Activated CD4-positive, alpha-beta T cell treated with anti-CD3 and anti-CD28 coated beads, Interleukin-2, amount 50 U/mL, for 16 hours (primary cell): ENCODE measurements around the gene SMG6.
A peak's percentile ranks its signal among the peaks of the same experiment; 100 is the strongest.

Experiments
- DNase-seq: peaks from one replicate; pipeline ENCODE4 v3.0.0-alpha.2; 2020

SMG6 gene

DNA sequence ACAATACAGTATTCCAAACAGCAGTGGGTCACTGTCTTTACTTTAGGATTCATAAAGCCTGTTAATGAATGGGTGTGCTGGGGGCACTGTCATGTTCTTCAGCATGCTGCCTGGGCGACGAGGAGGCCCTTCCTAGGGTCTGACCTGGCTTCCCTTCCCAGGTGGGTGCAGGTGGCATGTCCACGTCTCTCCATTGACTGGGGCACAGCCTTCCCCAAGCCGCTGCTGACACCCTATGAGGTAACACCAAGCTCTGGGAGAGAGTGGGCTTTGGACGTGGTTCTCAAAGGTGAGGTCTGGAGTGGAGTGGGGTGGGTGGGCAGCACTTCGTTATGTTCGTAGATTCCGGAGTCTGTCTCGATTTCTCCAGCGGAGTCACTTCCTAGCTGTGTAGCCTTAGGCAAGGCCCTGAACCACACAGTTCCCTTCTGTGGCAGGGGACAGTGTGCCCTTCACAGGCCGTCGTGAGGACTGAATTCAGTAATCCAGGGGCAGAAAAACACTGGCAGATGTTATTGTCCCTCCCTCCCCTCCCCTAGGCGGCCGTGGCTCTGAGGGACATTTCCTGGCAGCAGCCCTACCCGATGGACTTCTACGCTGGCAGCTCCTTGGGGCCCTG is 262.5 kb downstream of the SMG6 start:
- no peak for DNase-seq

DNA sequence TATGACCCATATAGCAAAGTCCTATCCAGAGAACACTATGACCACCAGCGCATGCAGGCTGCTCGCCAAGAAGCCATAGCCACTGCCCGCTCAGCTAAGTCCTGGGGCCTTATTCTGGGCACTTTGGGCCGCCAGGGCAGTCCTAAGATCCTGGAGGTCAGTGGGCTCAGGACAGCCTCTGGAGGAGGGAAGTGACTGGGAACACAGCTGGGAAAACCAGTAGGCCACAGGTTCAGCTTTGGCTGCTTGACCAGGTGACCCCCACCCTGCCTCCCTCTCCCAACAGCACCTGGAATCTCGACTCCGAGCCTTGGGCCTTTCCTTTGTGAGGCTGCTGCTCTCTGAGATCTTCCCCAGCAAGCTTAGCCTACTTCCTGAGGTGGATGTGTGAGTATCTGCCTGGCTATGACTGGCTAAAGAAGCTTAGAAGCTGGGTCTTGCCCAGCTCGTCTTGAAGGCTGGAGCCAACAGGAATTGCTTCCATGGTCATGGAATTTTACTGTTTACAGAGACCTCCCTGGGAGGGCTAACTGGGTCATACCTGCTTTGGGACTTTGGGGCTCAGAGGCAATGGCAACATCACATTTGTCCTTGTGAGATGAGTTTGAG is 263.3 kb downstream of the SMG6 start:
- DNase-seq = no peak

DNA sequence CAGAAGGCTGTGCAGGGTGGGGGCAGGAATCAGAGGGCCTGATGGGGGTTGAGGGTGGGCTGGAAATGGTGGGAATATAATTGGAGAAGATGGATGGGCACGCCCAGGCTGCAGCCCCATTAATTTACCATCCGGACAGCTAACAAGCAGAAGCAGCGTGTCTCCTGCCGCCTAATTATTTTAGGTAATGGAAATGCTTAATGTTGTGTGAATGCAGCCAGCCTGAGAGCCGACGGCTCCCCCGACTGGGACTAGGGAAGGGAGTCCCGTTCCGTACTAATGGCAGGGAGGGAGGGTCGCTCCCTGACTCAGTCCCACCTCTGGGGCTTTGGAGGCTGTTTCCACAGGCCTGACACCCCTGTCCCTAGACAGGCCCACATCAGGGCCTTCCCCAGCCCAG is 266.4 kb downstream of the SMG6 start:
- DNase-seq = no peak

DNA sequence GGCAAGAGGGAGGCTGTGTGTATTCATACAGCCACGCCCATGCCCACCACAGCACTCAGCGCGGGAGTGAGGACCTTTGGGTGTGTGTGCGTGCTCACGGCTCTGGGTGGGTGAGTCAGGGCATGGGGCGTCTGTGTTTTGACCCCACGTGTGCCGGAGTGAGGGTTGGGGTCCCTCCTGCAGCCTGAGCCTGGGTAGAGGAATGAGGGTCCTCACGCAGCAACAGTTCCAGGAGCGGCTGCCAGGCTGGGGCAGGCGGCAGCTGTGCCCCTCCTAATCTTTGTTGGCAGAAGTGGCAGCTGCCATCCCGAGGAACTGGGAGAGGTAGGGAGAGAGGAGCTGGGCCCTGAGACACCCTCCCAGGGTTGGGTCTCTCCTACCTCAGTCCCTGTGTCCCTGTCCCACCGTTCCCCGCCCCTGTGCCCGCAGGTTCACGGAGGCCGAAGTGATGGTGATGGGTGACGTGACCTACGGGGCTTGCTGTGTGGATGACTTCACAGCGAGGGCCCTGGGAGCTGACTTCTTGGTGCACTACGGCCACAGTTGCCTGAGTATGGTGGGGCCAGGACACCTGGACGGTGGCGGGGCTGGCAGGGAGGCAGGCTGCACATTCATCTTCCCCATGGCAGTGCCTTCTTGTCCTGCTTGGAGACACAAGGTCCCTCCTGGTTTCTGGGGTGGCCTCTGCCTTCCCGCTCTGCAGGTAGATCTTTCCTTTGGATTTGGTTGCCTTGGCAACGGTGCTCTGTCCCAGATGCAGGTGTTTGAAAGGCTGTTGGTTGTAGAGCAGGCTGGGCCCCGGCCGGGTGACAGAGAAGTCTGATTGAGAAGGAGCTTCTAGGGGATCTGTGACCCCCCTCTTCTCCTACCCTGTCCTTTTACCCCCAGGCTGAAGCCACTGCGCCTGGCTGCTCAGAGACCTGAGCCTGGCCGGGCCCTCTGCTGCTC is 267.8 kb downstream of the SMG6 start:
- no peak for DNase-seq

DNA sequence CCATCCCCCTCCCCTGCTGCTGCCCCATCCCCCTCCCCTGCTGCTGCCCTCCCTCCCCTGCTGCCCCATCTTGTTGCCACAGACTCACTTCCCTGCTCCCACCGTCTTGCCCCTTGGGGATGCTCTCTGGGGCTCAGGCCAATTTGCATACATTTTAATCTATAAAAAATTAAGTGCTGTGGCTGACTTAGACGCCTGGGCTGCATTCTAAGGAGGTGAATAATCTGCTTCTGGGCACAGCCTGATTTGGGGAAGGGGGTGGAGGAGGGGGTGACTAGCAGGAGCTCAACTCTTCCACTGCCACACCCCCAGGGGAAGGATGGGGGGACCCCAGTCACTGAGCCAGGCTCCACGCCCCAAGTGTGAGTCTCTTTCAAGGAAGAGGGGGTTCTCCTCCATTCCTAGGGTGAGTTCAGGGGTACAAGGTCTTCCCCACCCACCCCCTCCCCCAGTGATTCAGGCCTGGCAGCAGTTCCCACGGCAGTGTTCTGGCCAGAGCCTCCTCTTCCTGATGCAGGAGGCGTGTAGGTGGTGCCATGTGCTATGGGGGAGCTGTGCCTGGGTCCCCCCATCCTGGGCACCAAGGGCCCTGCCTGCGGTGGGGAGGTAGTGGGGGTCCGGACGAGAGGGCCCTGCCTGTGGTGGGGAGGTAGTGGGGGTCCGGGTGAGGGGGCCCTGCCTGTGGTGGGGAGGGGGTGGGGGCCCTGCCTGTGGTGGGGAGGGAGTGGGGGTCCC is 268.6 kb downstream of the SMG6 start:
- DNase-seq = no peak

DNA sequence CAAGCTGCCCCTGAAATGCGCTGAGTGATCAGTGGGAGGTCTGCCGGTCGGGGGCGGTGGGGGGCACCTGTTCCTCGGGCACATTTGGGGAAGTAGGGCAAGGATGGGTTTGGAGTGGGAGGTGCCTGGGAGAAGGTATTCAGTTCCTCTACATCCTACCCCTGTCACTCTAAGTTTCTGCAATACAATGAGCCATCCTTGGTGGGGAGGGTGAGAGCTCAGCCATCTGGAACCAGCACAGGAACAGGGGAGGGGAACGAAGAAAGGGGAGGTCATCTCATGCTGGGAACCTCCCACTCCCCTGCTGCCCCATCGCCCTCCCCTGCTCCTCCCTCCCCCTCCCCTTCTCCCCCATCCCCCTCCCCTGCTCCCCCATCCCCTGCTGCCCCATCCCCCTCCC is 269.4 kb downstream of the SMG6 start:
- no peak for DNase-seq

DNA sequence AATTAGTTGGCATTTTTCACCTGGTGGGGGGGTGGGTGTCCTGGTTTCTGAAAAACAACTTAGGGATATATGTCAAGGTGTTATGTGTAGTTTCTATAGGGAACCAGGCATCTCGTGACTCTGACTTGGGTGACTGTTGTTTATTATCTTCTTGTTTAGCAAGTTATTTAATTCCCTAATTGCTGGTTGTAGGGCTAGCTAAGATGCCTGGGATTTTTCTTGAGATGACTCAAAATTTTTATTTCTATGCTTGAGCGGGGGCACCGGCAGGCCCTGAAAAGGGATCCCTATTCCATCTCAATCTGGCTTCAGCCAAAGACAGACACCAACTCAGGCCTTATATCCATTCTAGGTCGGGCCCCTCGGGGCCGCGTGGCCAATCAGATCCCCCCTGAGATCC is 270.4 kb downstream of the SMG6 start:
- no peak for DNase-seq

DNA sequence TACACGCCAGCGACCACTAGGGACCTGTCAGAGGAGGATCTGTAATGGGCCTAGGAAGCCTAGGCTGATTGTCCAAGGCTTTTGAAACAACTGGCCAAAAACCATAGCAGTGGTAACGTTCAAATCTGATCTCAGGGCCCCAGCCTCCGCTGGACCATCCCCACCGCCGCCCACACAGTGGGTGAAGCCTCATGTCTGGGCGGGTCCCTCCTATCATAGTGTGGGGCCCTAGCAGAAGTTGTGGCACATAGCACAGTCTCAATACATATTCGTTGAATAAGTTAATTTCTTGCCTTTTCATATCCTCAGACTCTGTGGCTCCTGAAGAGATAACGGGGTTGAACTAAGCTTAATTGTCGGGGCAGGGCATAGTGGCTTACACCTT is 272.8 kb downstream of the SMG6 start:
- DNase-seq = no peak

DNA sequence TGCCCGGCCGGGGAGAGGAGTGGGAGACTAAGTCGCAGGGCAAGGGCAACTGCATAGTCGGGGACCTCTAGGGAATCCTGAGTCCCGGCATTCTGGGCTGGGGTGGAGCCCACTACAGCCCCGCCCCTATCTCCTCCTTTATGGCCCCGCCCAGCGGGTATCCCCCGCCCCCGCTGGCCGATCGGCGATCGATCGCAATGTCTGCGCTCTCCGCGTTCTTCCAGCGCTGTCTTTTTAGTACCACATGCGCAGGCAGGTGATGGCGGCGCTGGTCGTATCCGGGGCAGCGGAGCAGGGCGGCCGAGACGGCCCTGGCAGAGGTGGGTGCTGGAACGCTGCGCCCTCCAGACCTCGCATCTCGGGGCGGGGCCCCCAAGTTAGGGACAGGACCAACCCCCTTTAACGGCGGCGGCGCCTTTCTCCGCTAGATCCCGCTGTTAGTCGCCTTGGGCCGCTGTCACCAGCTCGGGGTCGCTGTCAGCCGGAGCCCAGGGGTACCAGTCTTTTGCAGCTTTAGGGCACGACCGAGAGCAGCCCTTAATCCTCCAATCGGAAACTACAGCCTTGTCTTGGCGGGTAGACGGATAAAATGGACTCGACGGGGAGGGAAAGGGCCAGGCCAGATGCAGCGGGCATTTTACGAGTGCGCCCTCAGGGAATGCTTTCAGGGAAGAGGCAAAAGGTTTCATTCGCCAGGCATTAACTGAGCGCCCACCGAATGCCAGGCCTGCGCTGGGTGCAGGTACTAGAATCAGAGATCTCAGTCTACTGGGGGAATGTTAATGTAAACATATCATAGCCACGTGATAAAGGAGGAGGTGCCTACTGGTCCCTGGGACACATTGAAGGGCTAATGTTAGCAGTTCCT is 273.4 kb downstream of the SMG6 start, which contains the start of gene DPH1:
Gene DPH1, plus strand, starts transcription at position 243 of the 868 bp plus-strand sequence. Its CDS starts 17 bp downstream, at position 260.
- DNase-seq = peak; percentile 91

DNA sequence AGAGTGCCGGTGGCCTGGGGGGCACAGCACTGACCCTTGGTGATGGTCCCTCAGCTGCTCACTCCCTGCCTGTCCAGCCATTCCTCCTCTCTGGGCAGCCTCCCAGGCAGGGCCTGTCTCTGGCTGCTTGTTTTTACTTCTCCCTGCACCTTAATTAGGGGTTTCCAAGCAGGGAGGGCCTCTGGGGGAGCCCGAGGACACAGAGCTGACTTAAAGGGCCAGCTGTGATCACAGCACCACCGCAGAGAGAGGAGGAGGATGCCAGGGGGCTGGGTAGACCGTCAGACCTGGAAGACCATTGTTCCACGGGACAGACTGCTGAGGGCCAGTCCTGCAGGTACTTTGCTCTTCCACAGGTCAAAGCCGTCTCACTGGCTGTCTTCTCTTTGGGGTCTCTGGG is 274.8 kb downstream of the SMG6 start:
- no peak for DNase-seq

DNA sequence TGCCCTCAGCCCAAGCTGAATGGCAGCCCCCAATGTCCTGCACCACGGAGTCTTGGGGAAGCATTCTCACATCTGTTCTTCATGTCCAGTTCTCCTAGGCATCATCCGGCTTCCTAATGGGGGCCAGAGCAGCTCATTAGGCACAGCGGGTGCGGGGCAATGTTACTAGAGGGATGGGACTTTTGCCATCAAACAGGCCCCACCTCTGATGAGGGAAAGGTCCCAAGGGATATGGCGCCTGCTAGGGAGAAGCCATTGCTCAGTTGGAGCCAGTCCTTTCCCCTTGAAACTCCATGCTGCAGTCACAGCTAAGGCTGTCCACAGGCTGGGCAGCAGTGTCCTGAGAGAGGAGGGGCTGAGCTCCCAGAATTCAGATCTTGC is 275.4 kb downstream of the SMG6 start:
- no peak for DNase-seq

DNA sequence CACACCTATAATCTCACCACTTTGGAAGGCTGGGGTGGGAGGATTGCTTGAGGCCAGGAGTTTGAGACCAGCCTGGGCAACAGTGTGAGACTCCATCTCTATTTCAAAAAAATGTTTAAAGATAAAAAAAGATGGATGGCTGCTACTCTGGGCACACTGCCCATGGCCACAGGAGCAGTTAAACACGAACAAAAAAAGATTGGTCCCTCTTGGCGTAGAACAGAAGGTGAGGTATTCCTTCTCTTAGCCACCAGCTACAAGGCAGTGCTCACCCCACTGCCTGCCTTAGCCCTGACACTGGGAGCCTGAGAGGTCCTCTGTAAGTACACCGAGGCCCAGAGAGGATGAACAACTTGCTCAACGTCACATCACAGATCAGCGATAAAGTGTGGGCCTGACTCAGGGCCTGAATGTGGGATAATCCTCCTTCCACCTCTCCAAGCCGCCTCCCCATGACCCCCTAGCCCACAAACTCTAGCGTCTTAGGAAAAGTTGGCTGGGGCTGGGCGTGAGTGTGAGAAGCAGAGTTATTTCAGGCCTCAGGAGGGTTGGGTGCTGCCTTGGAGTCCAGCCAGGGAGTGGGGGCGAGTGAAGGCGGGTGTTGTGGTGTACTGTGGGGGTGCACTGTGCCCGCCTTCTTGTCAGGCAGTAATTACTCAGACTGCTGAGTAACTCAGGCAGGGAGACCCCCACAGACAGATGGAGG is 275.9 kb downstream of the SMG6 start:
- DNase-seq = no peak

DNA sequence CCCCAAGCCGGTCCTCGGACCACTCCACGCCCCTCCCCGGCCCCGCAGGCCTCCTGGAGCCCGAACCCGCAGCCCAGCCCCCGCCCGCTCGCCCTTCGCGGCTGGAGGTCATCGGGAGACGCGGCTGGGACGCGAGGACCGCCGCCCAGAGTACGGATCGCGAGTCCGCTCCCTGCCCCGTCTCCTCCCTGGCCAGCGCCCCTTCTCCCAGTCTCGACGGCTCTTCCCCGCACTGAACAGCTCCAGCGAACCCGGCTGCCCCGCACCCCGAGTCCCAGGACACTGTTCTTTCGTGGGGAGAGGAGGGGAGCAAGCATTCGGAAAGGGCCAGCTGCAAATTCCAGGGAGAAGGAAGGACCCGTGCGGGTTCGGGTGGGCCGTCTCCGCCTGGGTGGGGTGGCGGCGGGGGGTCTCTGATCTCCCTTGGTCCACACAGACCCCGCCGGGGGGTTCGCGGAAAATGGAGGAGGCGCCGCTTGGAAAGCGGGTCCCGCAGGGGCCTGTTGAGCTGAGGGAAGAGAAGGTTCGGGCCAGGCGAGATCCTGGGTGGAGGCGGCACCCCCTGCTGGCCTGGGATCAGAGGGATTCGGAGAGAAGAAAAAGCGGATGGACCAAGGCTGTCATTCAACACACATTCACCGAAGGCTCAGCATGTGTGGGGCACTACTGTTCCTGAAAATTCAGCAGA is 277.8 kb downstream of the SMG6 start:
- no peak for DNase-seq

DNA sequence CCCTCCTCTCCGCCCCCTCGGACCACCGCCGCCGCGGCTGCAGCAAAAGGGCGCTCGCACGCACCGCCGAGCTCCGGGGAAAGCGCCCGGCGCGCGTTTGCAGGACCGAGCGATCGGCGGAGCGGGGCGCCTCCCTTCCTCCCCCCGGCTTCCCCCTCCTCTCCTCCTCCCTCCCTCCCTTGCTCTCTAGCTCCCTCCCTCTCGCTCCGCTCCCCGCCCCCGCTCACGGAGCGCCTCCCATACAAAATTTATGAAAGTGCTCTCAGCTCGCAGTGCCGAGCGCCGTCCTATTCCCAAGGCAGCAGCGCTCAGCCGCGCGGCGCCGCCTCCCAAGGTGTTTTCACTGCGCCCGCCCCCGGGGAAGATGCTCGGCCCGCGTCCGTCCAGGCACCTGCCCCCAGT is 278.4 kb downstream of the SMG6 start, which contains the start of gene RTN4RL1:
Gene RTN4RL1, minus strand, starts transcription at position 115 of the 402 bp plus-strand sequence. CDS start 469 bp downstream, outside the sequence.
- DNase-seq = peak; percentile 43

DNA sequence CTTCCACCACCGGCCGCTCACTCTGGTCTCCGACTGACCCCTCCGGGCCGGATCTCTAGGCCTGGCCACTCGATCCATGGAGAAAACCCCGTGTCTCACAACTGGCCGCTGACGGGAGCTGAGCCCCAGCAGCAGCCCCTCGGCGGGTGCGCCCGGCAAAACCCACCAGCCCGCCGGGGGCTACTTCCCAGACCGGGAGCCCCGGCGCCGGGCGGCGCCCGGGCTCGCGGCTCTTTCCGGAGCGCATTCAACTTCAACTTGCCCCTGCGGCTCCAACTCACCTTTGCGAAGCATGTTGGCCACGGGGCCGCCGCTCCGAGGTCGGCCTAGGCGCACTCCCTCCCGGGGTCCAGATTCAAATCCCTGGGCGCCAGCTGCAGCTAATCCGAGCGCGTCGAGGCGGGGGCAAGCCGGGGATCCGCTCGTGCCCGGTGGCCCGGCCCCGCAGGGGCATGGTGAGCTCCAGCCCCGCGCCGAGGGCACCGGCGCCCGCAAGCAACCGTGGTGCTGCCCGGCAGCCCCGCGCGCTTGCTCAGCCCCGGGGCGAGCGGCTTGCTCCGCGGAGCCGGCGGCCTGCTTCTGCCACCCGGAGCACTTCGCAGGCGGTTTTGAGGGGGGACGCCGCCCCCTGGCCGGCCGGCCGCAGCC is 278.9 kb downstream of the SMG6 start:
- no peak for DNase-seq

DNA sequence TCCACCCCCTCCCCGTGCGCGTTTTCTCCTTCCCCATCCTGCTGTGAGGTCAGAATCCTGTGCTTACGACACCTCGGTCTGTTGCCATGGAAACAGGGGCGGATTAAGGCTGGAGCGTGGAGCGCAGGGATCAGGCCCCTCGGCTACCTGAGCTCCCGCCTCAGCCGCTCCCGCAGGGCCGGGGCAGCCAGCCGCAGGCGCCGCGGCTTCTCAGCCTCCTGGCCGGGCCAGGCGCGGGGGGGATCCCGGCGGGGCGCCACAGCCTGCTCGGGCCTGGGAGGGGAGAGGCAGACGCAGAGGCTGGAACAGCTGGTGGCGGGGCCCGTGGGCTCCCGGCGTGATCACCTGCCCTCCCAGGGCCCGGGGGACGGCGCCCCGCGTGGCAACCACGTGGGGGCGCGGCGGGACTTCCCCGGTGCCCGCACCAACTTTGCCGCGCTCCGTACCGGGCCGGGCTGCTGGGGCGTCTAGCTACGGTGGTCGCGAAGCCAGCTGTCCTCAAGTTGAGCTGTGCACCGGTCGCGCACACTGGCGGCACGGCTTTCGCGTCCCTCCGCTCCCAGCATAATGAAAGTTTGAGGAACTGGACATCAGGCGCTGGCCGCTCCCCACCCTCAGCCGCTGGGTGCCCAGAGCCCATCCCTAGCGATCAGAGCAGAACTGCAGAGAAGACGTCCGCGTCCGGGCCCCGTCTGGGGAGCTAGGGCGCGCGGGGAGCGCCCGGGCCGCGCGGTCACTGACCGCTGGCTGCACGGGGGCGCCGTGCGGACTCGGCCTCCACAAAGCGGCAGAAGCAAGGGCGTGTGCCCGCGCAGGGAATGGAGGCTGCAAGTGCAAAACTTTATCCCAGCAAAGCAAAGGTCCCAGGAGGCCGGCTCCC is 279.7 kb downstream of the SMG6 start:
- DNase-seq = no peak

DNA sequence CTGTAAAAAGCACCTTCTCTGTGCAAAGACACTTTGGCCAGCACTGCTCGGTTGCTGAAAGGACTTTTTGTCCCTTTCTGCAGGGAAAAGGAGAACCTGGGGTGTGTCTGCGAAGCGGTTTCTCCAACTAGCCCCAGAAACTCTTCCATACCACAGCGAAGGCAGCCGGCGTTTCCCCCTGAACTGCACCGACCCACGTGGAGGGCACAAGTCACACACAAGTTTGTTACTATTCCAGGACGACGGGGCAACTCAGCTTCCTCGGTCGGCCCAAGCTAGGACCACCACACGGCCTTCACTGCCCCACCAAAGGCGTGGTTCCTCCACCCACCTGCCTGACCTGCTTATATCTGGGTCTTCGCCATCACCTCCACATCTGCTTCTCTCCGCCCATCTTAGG is 280.3 kb downstream of the SMG6 start:
- DNase-seq = no peak

DNA sequence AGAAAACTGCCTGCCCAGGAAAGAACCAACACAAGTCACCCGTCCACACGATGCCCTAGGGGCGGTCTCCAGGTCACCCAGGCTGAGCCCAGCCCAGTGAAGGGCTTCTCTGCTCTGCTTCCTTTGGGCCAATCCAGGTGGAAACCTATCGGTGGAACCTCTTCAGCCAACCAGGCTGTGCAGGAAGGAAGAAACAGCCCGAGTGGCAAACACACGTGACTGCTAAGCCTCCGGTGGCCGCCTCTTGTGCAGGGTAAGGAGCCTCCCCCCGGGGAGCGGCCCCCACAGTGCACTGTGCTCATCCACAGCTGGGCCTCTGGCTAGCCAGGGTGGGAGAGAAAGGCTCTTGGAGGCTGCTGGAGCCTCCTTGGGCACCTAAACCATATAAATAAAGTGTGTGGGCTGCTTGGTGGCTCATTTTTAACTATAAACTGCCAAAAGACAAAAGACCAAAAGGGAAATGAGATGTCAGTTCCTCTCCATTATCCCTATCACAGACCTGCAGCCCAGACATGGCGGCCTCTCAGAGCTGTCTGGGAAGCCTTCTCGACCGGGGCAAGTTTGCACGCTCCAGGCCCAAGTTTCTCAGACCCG is 280.8 kb downstream of the SMG6 start:
- no peak for DNase-seq

DNA sequence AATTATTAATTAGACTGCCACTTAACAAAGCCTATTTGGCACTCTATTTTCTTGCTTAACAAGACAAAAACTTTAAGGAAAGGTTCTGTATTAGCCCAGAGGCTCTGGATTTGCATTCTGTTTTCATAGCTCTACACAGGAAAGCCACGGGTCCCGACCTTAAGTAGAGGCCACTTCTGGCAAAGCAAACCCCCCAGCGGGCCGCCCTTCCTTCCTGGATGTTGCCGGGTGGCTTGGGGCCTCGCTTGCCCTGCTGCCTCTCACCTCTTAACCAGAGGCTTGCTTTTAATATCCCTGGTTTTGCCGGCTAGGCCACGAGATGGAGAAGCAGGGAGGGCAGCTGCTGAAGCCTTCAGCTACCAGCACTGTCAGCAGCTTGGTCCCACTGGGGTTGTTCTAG is 282.9 kb downstream of the SMG6 start:
- no peak for DNase-seq
